NAMALWA (cell line): ENCODE data around the gene OR1J2.
A peak's percentile ranks its signal among the peaks of the same experiment; 100 is the strongest.
"Not testable (repeated sequence)": the region's sequence is repeated elsewhere in the genome, so short reads cannot be mapped to it uniquely, and the experiment has no call there.

Experiments
- DNase-seq: peaks from one replicate; pipeline ENCODE4 v3.0.0-alpha.2; 2015; ENCODE audit warnings: low spot score

OR1J2 gene

GRCh38 chr9:122510502-122510901, at the start of gene OR1J2:
Gene OR1J2, plus strand, starts transcription at chr9:122510802. Its CDS starts 0 bp downstream, at chr9:122510802.
- no peak for DNase-seq

- DNase-seq: peak; percentile 62
Measured at GRCh38 chr9:122463828-122464632, 46.6 kb upstream of the OR1J2 start.

- peak; percentile 89 for DNase-seq
Measured at GRCh38 chr9:122464633-122465567, 45.7 kb upstream of the OR1J2 start.

GRCh38 chr9:122466456-122466855, 44.1 kb upstream of the OR1J2 start:
- DNase-seq: no peak

- DNase-seq: no peak
Measured at GRCh38 chr9:122468735-122469134, 41.9 kb upstream of the OR1J2 start.

- no peak for DNase-seq
Measured at GRCh38 chr9:122474561-122474960, 36.0 kb upstream of the OR1J2 start.

- DNase-seq: no peak
Measured at GRCh38 chr9:122475717-122476116, 34.9 kb upstream of the OR1J2 start.

GRCh38 chr9:122477346-122477745, 33.3 kb upstream of the OR1J2 start:
- no peak for DNase-seq

- no peak for DNase-seq
Measured at GRCh38 chr9:122477826-122478225, 32.8 kb upstream of the OR1J2 start, which contains the start of gene OR1J1. Gene OR1J1, minus strand, starts transcription at chr9:122477926. Its CDS starts 0 bp downstream, at chr9:122477926.

GRCh38 chr9:122479062-122479461, 31.5 kb upstream of the OR1J2 start:
- no peak for DNase-seq

- DNase-seq: peak; percentile 62
Measured at GRCh38 chr9:122498883-122499288, 11.7 kb upstream of the OR1J2 start.

GRCh38 chr9:122506964-122507363, 3.6 kb upstream of the OR1J2 start:
- DNase-seq: no peak

- DNase-seq: no peak
Measured at GRCh38 chr9:122518226-122518625, 7.6 kb downstream of the OR1J2 start.

GRCh38 chr9:122518841-122519240, 8.2 kb downstream of the OR1J2 start, which contains the start of gene OR1J4:
Gene OR1J4, plus strand, starts transcription at chr9:122519141. Its CDS starts 0 bp downstream, at chr9:122519141.
- no peak for DNase-seq

- no peak for DNase-seq
Measured at GRCh38 chr9:122519376-122519775, 8.8 kb downstream of the OR1J2 start.

- no peak for DNase-seq
Measured at GRCh38 chr9:122526602-122527001, 16.0 kb downstream of the OR1J2 start.

GRCh38 chr9:122527193-122527592, 16.6 kb downstream of the OR1J2 start, which contains the start of gene OR1N1:
Gene OR1N1, minus strand, starts transcription at chr9:122527293. Its CDS starts 0 bp downstream, at chr9:122527293.
- no peak for DNase-seq

- DNase-seq: not testable (repeated sequence)
Measured at GRCh38 chr9:122531157-122531556, 20.6 kb downstream of the OR1J2 start.

- no peak for DNase-seq
Measured at GRCh38 chr9:122536134-122536533, 25.5 kb downstream of the OR1J2 start.

- not testable (repeated sequence) for DNase-seq
Measured at GRCh38 chr9:122537066-122537465, 26.5 kb downstream of the OR1J2 start.

GRCh38 chr9:122538757-122539156, 28.2 kb downstream of the OR1J2 start:
- DNase-seq: no peak

GRCh38 chr9:122546196-122546595, 35.6 kb downstream of the OR1J2 start:
- DNase-seq: no peak
